HepG2 (cell line): ENCODE measurements around the gene SLC22A5. TPM values are rescaled to one million over a fixed set of nuclear protein-coding genes. Genes with fewer than 3 reads are reported as not detected.

Experiments used
- ATAC-seq: fragments of 200-7000 bp; cut with Tn5 transposase; 3 replicates; pipeline ENCODE4 v1.9.1; 2020; ENCODE audit warnings: mild to moderate bottlenecking, moderate library complexity
- BruUV-seq: library from RNA; stranded (reverse); fragments of 400-500 nt; replicated peaks from 2 replicates; lab custom pipeline; 2021; lab: Mats Ljungman, UMichigan
- CTCF ChIA-PET: fragments of 300-600 bp; formaldehyde crosslinking; extraction: SDS; loops from one replicate; lab custom pipeline; 2021; ENCODE audit warnings: low total read pairs, inconsistent platforms, low intra/inter-chr PET ratio; lab: Yijun Ruan, JAX
- POLR2A ChIA-PET: fragments of 350-600 bp; sonication (Branson Sonifier 250); formaldehyde crosslinking; loops from one replicate; lab custom pipeline; 2020; ENCODE audit warnings: antibody characterized with exemption, inconsistent platforms; lab: Yijun Ruan, JAX
- DNase-seq: peaks from one replicate; pipeline ENCODE4 v3.0.0-alpha.2; 2015; ENCODE audit warnings: low spot score
- FAIRE-seq: peaks from 3 replicates; lab custom pipeline; 2011; peaks lifted over from hg19 to GRCh38; lab: Jason Lieb, UNC
- H2AFZ ChIP-seq: one replicate; pipeline ENCODE4 v1.6.1; 2011; ENCODE audit warnings: low read length, inconsistent platforms
- H3K27ac ChIP-seq: fragments of 300-600 bp; 3 replicates; pipeline ENCODE4 v1.8.0; 2011; ENCODE audit warnings: mixed run types, mild to moderate bottlenecking, mixed read lengths, low read length, inconsistent platforms; ENCODE audit not compliant: insufficient read depth; ENCODE audit errors: extremely low read length
- H3K27me3 ChIP-seq, 2 experiments: fragments of 200-600 bp in 1 of 2; 2 replicates in 1 of 2; 3 replicates in 1 of 2; pipeline versions ENCODE4 v1.6.0 to v1.8.0; 2011; ENCODE audit warnings: low read length in 2 of 2, mild to moderate bottlenecking in 2 of 2, moderate library complexity in 2 of 2, inconsistent platforms in 1 of 2; ENCODE audit not compliant: insufficient read depth in 2 of 2, control insufficient read depth in 1 of 2
- H3K36me3 ChIP-seq, 2 experiments: fragments of 200-600 bp in 1 of 2; replicated peaks in 1 of 2; 2 replicates in 1 of 2; 3 replicates in 1 of 2; pipeline versions ENCODE4 v1.5.1 to v1.8.0; 2011; ENCODE audit warnings: low read length in 2 of 2, inconsistent platforms in 1 of 2; ENCODE audit not compliant: insufficient read depth in 2 of 2, control insufficient read depth in 1 of 2
- H3K4me1 ChIP-seq: 2 replicates; pipeline ENCODE4 v1.5.1; 2012; ENCODE audit warnings: low read length, inconsistent platforms; ENCODE audit not compliant: insufficient read depth
- H3K4me2 ChIP-seq: 2 replicates; pipeline ENCODE4 v1.6.0; 2011; ENCODE audit warnings: low read depth, low read length, inconsistent platforms
- H3K4me3 ChIP-seq, 3 experiments: fragments of 200-600 bp in 1 of 3; sonication (generic), shearing (Covaris generic) in 1 of 3; replicated peaks in 1 of 3; 2 replicates each; pipeline ENCODE4 v1.5.1; 2011 to 2016; ENCODE audit warnings: low read length in 3 of 3, inconsistent platforms in 2 of 3, low read depth in 2 of 3, mild to moderate bottlenecking in 2 of 3, control low read depth in 1 of 3, mixed read lengths in 1 of 3; ENCODE audit not compliant: insufficient read depth in 1 of 3
- H3K79me2 ChIP-seq: one replicate; pipeline ENCODE4 v1.6.1; 2011; ENCODE audit warnings: low read length, inconsistent platforms; ENCODE audit not compliant: insufficient read depth
- H3K9ac ChIP-seq: 2 replicates; pipeline ENCODE4 v1.6.0; 2011; ENCODE audit warnings: mild to moderate bottlenecking, low read depth, low read length, inconsistent platforms; ENCODE audit not compliant: insufficient read depth
- H3K9me3 ChIP-seq: 2 replicates; pipeline ENCODE4 v1.5.1; 2012; ENCODE audit warnings: mild to moderate bottlenecking, low read length
- H4K20me1 ChIP-seq: 2 replicates; pipeline ENCODE4 v1.6.0; 2011; ENCODE audit warnings: inconsistent platforms, mild to moderate bottlenecking, low read length, moderate library complexity; ENCODE audit not compliant: insufficient read depth
- DDIT3 ChIP-seq: sonication (generic); formaldehyde crosslinking; IDR thresholded peaks from 2 replicates; pipeline ENCODE4 v1.4.0; 2020; ENCODE audit warnings: mild to moderate bottlenecking, missing genetic modification reagents
- FOXP4 ChIP-seq: sonication (generic); formaldehyde crosslinking; IDR thresholded peaks from 2 replicates; pipeline ENCODE4 v1.4.0; 2020; ENCODE audit warnings: missing genetic modification reagents
- KAT7 ChIP-seq: IDR thresholded peaks from 2 replicates; pipeline ENCODE4 v1.6.1; 2018; ENCODE audit warnings: borderline replicate concordance, missing compliant biosample characterization
- MTA1 ChIP-seq: sonication (generic); formaldehyde crosslinking; IDR thresholded peaks from 2 replicates; pipeline ENCODE4 v1.4.0; 2020; ENCODE audit warnings: missing genetic modification reagents, mild to moderate bottlenecking, borderline replicate concordance
- RBM22 ChIP-seq: fragments of 200-400 bp; formaldehyde crosslinking; optimal IDR thresholded peaks from 2 replicates; pipeline ENCODE3; 2017; ENCODE audit warnings: mild to moderate bottlenecking, low read length, moderate library complexity
- SALL1 ChIP-seq: sonication (generic); formaldehyde crosslinking; IDR thresholded peaks from 2 replicates; pipeline ENCODE4 v1.8.0; 2022; ENCODE audit warnings: mild to moderate bottlenecking, missing genetic modification reagents
- TBX2 ChIP-seq: sonication (generic); formaldehyde crosslinking; IDR thresholded peaks from 2 replicates; pipeline ENCODE4 v1.5.0; 2020; ENCODE audit warnings: missing genetic modification reagents, mild to moderate bottlenecking, borderline replicate concordance
- TERF1 ChIP-seq: sonication (generic); formaldehyde crosslinking; IDR thresholded peaks from 2 replicates; pipeline ENCODE4 v1.8.0; 2022; ENCODE audit warnings: mild to moderate bottlenecking, missing genetic modification reagents, moderate library complexity
- ZNF224 ChIP-seq: sonication (generic); formaldehyde crosslinking; IDR thresholded peaks from 2 replicates; pipeline ENCODE4 v1.5.0; 2020; ENCODE audit warnings: mild to moderate bottlenecking, missing genetic modification reagents
- ZNF710 ChIP-seq: sonication (generic); formaldehyde crosslinking; IDR thresholded peaks from 2 replicates; pipeline ENCODE4 v1.5.0; 2020; ENCODE audit warnings: mild to moderate bottlenecking, missing genetic modification reagents, borderline replicate concordance
- ZNF766 ChIP-seq: sonication (generic); formaldehyde crosslinking; IDR thresholded peaks from 2 replicates; pipeline ENCODE4 v1.5.0; 2020; ENCODE audit warnings: missing genetic modification reagents, borderline replicate concordance
- ZSCAN29 ChIP-seq: sonication (generic); formaldehyde crosslinking; conservative IDR thresholded peaks from 2 replicates; pipeline ENCODE4 v1.4.0; 2020; ENCODE audit warnings: mild to moderate bottlenecking, missing genetic modification reagents
- WGBS: methylation state at CpG from one replicate; pipeline ENCODE4 v1.1.6; 2017; ENCODE audit warnings: low lambda C conversion rate; 5-methylcytosine and 5-hydroxymethylcytosine counted together
- in situ Hi-C: cut with HindIII; loops from 2 replicates; pipeline ENCODE4 v1.10.0; 2017; ENCODE audit warnings: low pct_unique_long_range_greater_than_20kb; ENCODE audit not compliant: extremely low pct_ligation_motif_present
- intact Hi-C: fragments of 100-400 bp; cut with micrococcal nuclease; formaldehyde crosslinking; loops from one replicate; pipeline ENCODE4 v1.10.0; 2022; ENCODE audit not compliant: unreplicated experiment
- polyA plus RNA-seq, 8 experiments: library from polyadenylated mRNA; depleted of rRNA in 3 of 8; stranded (reverse) in 7 of 8; unstranded in 1 of 8; fragments of >200 nt; fragmentation: Illumina TruSeq in 4 of 8; extraction: Trizol in 4 of 8; gene quantifications; 2 replicates each; pipeline versions ENCODE4 v1.2.1 to v1.2.3, GENCODE V29; 2011 to 2016; ENCODE audit warnings: low read depth in 4 of 8, missing spikeins in 1 of 8, mixed read lengths in 1 of 8; ENCODE audit not compliant: insufficient read depth in 1 of 8
- total RNA-seq, 5 experiments: library from RNA; depleted of rRNA; stranded (reverse); fragments of >200 nt; fragmentation: Illumina TruSeq; extraction: Trizol; gene quantifications; 2 replicates each; pipeline ENCODE4 v1.2.3, GENCODE V29; 2016; ENCODE audit warnings: low read depth in 1 of 5
- TF ChIP-seq, protein P1 (sequence below): sonication (generic); formaldehyde crosslinking; IDR thresholded peaks from 2 replicates; pipeline ENCODE4 v1.4.0; 2020; ENCODE audit warnings: missing genetic modification reagents, borderline replicate concordance

The SLC22A5 gene
- total and polyA plus RNA-seq, 2 of the 13 experiments (the other 11 are each of a cell fraction or from before 2014, with no cell fraction given), result 7.1 to 15.1 TPM

DNA sequence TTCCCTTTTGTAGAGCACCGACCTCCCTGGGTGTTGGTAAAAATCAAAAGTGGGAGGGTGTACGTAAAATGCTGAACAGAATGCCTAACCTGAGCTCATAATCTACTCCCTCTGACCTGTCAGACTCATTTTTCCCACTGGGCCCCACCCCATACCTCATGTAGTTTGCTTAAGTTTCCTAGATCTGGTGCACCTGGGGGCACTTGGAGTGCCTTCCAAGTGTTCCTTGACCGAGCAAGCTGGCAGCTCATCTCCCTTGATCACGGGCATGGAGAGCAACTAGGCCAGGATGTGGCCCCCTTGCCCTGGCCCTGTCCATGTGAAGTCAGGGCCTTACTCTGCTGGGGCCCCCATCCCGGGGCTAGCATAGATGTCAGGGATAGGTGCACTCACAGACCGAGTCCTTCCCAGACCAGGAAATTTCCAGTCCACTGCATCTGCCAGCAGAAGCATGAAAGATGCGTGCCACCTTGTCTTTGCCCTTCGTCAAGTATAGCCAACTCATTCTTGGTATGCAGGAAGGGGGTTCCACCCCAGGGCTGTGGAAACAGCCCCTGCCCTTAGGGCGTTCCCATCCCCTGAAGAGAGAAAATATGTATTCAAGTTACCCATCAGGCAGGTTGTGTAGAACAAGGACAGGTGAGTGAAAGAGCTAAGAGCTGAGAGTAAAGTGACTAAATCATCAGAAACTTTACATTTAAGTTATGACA is 41.9 kb downstream of the SLC22A5 start:
- BruUV-seq, result TSS peak; percentile 52
- Histone ChIP-seq H3K27ac (peak overlapping the region; percentile 88), H3K36me3 (no peaks in the 10 kb centered on the region), H3K4me2 (peak overlapping the region; percentile 94), H3K27me3 (no peaks in the 10 kb centered on the region; a peak in 1 of 5 replicates), H2AFZ (peak overlapping the region; percentile 82), H3K9me3 (no peaks in the 10 kb centered on the region), H3K79me2 (no peaks in the 10 kb centered on the region), H3K4me1 (peaks cover 67% of the 10 kb centered on the region), H3K4me3 (peak overlapping the region; percentile 63 to 81 (median 74)), H3K9ac (peak overlapping the region; percentile 77), H4K20me1 (no peaks in the 10 kb centered on the region)
- FAIRE-seq (no peak), ATAC-seq (peak; percentile 29), DNase-seq (no peak)
- 47% methylated on average over 8 of the region's 9 CpGs for WGBS
- ChIA-PET POLR2A (interaction anchor here (0.7 to 2.8 kb wide), 13 partner anchors 11 to 117 kb away, joined by 3 to 31 read pairs (median 4); partner anchors contain the start of genes IRF1, SLC22A4 and SLC22A5), CTCF (interaction anchor here (2.5 kb wide), 1 partner anchor 25 kb away, joined by 25 read pairs; no protein-coding TSS in a partner anchor)
- in situ Hi-C loops (no loop called here), intact Hi-C loops (loop anchor here (2.0 kb wide), 1 partner anchor 25 kb away; no protein-coding TSS in a partner anchor)
- TF ChIP-seq RBM22, result no peak
- TF ChIP-seq MTA1, result no peak
- TF ChIP-seq, protein P1, sequence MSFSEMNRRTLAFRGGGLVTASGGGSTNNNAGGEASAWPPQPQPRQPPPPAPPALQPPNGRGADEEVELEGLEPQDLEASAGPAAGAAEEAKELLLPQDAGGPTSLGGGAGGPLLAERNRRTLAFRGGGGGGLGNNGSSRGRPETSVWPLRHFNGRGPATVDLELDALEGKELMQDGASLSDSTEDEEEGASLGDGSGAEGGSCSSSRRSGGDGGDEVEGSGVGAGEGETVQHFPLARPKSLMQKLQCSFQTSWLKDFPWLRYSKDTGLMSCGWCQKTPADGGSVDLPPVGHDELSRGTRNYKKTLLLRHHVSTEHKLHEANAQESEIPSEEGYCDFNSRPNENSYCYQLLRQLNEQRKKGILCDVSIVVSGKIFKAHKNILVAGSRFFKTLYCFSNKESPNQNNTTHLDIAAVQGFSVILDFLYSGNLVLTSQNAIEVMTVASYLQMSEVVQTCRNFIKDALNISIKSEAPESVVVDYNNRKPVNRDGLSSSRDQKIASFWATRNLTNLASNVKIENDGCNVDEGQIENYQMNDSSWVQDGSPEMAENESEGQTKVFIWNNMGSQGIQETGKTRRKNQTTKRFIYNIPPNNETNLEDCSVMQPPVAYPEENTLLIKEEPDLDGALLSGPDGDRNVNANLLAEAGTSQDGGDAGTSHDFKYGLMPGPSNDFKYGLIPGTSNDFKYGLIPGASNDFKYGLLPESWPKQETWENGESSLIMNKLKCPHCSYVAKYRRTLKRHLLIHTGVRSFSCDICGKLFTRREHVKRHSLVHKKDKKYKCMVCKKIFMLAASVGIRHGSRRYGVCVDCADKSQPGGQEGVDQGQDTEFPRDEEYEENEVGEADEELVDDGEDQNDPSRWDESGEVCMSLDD (CRISPR knock-in tag), result 0 out of 2 replicates have a peak, but pooled peaks have one; percentile 11
- TF ChIP-seq DDIT3, result no peak
- TF ChIP-seq TERF1 (CRISPR knock-in tag), result no peak
- TF ChIP-seq ZNF710 (CRISPR knock-in tag), result 0 out of 2 replicates have a peak, but pooled peaks have one; percentile 14
- TF ChIP-seq KAT7 (CRISPR knock-in tag), result 0 out of 2 replicates have a peak, but pooled peaks have one; percentile 6
- TF ChIP-seq ZNF766 (CRISPR knock-in tag), result 0 out of 2 replicates have a peak, but pooled peaks have one; percentile 10
- TF ChIP-seq TBX2, result 0 out of 2 replicates have a peak, but pooled peaks have one; percentile 51
- TF ChIP-seq ZNF224 (CRISPR knock-in tag), result 0 out of 2 replicates have a peak, but pooled peaks have one; percentile 34
- TF ChIP-seq FOXP4 (CRISPR knock-in tag), result 0 out of 2 replicates have a peak, but pooled peaks have one; percentile 3
- TF ChIP-seq ZSCAN29 (CRISPR knock-in tag), result 0 out of 2 replicates have a peak, but pooled peaks have one; percentile 10
- no peak for TF ChIP-seq SALL1 (CRISPR knock-in tag)
